SK-N-SH treated with all-trans-retinoic acid at 6 μM for 48 hours (cell line): Measurements from ENCODE around the gene BTBD3.

Experiments used
- ATAC-seq: fragments of 200-7000 bp; cut with Tn5 transposase; 3 replicates; pipeline ENCODE4 v1.9.1; 2020; ENCODE audit warnings: mild to moderate bottlenecking, moderate library complexity
- BACH2 ChIP-seq: fragments of 250-450 bp; sonication (Bioruptor Pico); IDR thresholded peaks from 2 replicates; pipeline ENCODE4 v1.9.0; 2021; ENCODE audit warnings: mild to moderate bottlenecking, borderline replicate concordance
- CREB5 ChIP-seq: fragments of 250-450 bp; sonication (Bioruptor Pico); IDR thresholded peaks from 2 replicates; pipeline ENCODE4 v1.5.1; 2020; ENCODE audit warnings: low read depth, mild to moderate bottlenecking, moderate library complexity
- CSDC2 ChIP-seq: fragments of 250-450 bp; sonication (Bioruptor Pico); IDR thresholded peaks from 2 replicates; pipeline ENCODE4 v1.5.0; 2020; ENCODE audit warnings: mild to moderate bottlenecking, moderate library complexity
- CSRNP3 ChIP-seq: fragments of 250-450 bp; sonication (Bioruptor Pico); IDR thresholded peaks from 2 replicates; pipeline ENCODE4 v1.5.1; 2021; ENCODE audit warnings: mild to moderate bottlenecking, moderate library complexity
- ESRRG ChIP-seq: fragments of 250-450 bp; sonication (Bioruptor Pico); IDR thresholded peaks from 2 replicates; pipeline ENCODE4 v1.6.1; 2021; ENCODE audit warnings: mild to moderate bottlenecking
- GLIS3 ChIP-seq: fragments of 250-450 bp; sonication (Bioruptor Pico); IDR thresholded peaks from 2 replicates; pipeline ENCODE4 v1.5.0; 2020; ENCODE audit warnings: mild to moderate bottlenecking, moderate library complexity
- ISL1 ChIP-seq: fragments of 250-450 bp; sonication (Bioruptor Pico); IDR thresholded peaks from 2 replicates; pipeline ENCODE4 v2.1.2; 2022; ENCODE audit warnings: mild to moderate bottlenecking, moderate library complexity
- OSR1 ChIP-seq: fragments of 250-450 bp; sonication (Bioruptor Pico); IDR thresholded peaks from 2 replicates; pipeline ENCODE4 v1.8.0; 2022; ENCODE audit warnings: moderate library complexity, mild to moderate bottlenecking, inconsistent platforms
- PATZ1 ChIP-seq: fragments of 250-450 bp; sonication (Bioruptor Pico); IDR thresholded peaks from 2 replicates; pipeline ENCODE4 v1.8.0; 2020; ENCODE audit warnings: mild to moderate bottlenecking, moderate library complexity, borderline replicate concordance
- POU6F1 ChIP-seq: fragments of 250-450 bp; sonication (Bioruptor Pico); IDR thresholded peaks from 2 replicates; pipeline ENCODE4 v1.8.0; 2021; ENCODE audit warnings: low read depth, mild to moderate bottlenecking, moderate library complexity, borderline replicate concordance
- PPARA ChIP-seq: fragments of 250-450 bp; sonication (Bioruptor Pico); IDR thresholded peaks from 2 replicates; pipeline ENCODE4 v1.5.0; 2020; ENCODE audit warnings: mild to moderate bottlenecking, borderline replicate concordance
- RARB ChIP-seq: fragments of 250-450 bp; sonication (Bioruptor Pico); IDR thresholded peaks from 2 replicates; pipeline ENCODE4 v1.8.0; 2021; ENCODE audit warnings: mild to moderate bottlenecking, moderate library complexity
- TCF4 ChIP-seq: fragments of 250-450 bp; sonication (Bioruptor Pico); IDR thresholded peaks from 2 replicates; pipeline ENCODE4 v1.8.0; 2021; ENCODE audit warnings: mild to moderate bottlenecking, moderate library complexity, borderline replicate concordance
- TOX ChIP-seq: fragments of 250-450 bp; sonication (Bioruptor Pico); IDR thresholded peaks from 2 replicates; pipeline ENCODE4 v1.8.0; 2021; ENCODE audit warnings: mild to moderate bottlenecking, moderate library complexity, borderline replicate concordance
- TSHZ2 ChIP-seq: fragments of 250-450 bp; sonication (Bioruptor Pico); IDR thresholded peaks from 2 replicates; pipeline ENCODE4 v1.5.0; 2020; ENCODE audit warnings: mild to moderate bottlenecking, moderate library complexity
- ZC3H10 ChIP-seq: fragments of 250-450 bp; sonication (Bioruptor Pico); IDR thresholded peaks from 2 replicates; pipeline ENCODE4 v1.5.1; 2021; ENCODE audit warnings: mild to moderate bottlenecking, moderate library complexity
- ZFP3 ChIP-seq: fragments of 250-450 bp; sonication (Bioruptor Pico); IDR thresholded peaks from 2 replicates; pipeline ENCODE4 v1.5.0; 2020; ENCODE audit warnings: mild to moderate bottlenecking, moderate library complexity
- ZFP30 ChIP-seq: fragments of 450-650 bp; formaldehyde crosslinking; IDR thresholded peaks from 2 replicates; pipeline ENCODE4 v1.5.0; 2022; ENCODE audit warnings: mild to moderate bottlenecking, moderate library complexity
- ZNF565 ChIP-seq: fragments of 450-650 bp; formaldehyde crosslinking; conservative IDR thresholded peaks from 2 replicates; pipeline ENCODE4 v1.5.0; 2020; ENCODE audit warnings: low read depth, mild to moderate bottlenecking, moderate library complexity
- ZNF70 ChIP-seq: fragments of 450-650 bp; formaldehyde crosslinking; IDR thresholded peaks from 2 replicates; pipeline ENCODE4 v1.5.0; 2020; ENCODE audit warnings: mild to moderate bottlenecking, moderate library complexity
- ZNF8 ChIP-seq: fragments of 450-650 bp; formaldehyde crosslinking; IDR thresholded peaks from 2 replicates; pipeline ENCODE4 v1.5.0; 2020; ENCODE audit warnings: mild to moderate bottlenecking, moderate library complexity

Gene BTBD3

GRCh38 chr20:11951696-11952095 lies 34.0 kb downstream of the BTBD3 start:
- TF ChIP-seq OSR1 (CRISPR knock-in tag): no peak
- no peak for TF ChIP-seq TOX (CRISPR knock-in tag)
- no peak for TF ChIP-seq BACH2 (CRISPR knock-in tag)
- ATAC-seq: no peak

- TF ChIP-seq CSDC2 (CRISPR knock-in tag) (no peak), ESRRG (no peak), PATZ1 (CRISPR knock-in tag) (no peak), ZC3H10 (no peak), TOX (CRISPR knock-in tag) (no peak), CSRNP3 (CRISPR knock-in tag) (no peak), ISL1 (no peak), ZNF70 (no peak), OSR1 (CRISPR knock-in tag) (no peak), RARB (no peak), ZNF8 (CRISPR knock-in tag) (no peak), TCF4 (CRISPR knock-in tag) (no peak), ZFP3 (CRISPR knock-in tag) (no peak), GLIS3 (CRISPR knock-in tag) (no peak), CREB5 (CRISPR knock-in tag) (no peak), POU6F1 (no peak), ZNF565 (CRISPR knock-in tag) (no peak)
- ATAC-seq: no peak
Observed at GRCh38 chr20:11952639-11953038, 34.9 kb downstream of the BTBD3 start.

GRCh38 chr20:11957911-11958310 lies 40.2 kb downstream of the BTBD3 start:
- TF ChIP-seq OSR1 (CRISPR knock-in tag): no peak
- no peak for TF ChIP-seq PPARA (CRISPR knock-in tag)
- no peak for TF ChIP-seq CSDC2 (CRISPR knock-in tag)
- no peak for TF ChIP-seq RARB
- no peak for TF ChIP-seq ZNF70
- TF ChIP-seq TOX (CRISPR knock-in tag): no peak
- no peak for TF ChIP-seq ZC3H10
- TF ChIP-seq TSHZ2 (CRISPR knock-in tag): no peak
- TF ChIP-seq PATZ1 (CRISPR knock-in tag): no peak
- no peak for TF ChIP-seq ZFP30 (CRISPR knock-in tag)
- TF ChIP-seq POU6F1: no peak
- ATAC-seq: no peak
